Body of pancreas (tissue), 4 donors: Measurements from ENCODE around the gene CFAP43. TPM values are rescaled to one million over a fixed set of nuclear protein-coding genes. Genes with fewer than 3 reads are reported as not detected.

Experiments
- ATAC-seq: fragments of 150-250 bp; one replicate; pipeline ENCODE4 v1.9.1; 2016
- DNase-seq, 4 donors: peaks; one replicate each; pipeline ENCODE4 v3.0.0-alpha.2; 2019
- H3K27ac ChIP-seq, 4 donors: fragments of 200-600 bp; sonication (generic); 1 replicate in 3 of 4; 2 replicates in 1 of 4; pipeline versions ENCODE4 v1.5.1 to v1.6.1; 2016 to 2019; ENCODE audit warnings: mild to moderate bottlenecking in 1 of 4, mixed read lengths in 1 of 4, moderate library complexity in 1 of 4
- H3K27me3 ChIP-seq, 2 donors: fragments of 200-600 bp; sonication (generic); one replicate each; pipeline ENCODE4 v1.6.0; 2016; ENCODE audit warnings: mild to moderate bottlenecking in 1 of 2
- H3K36me3 ChIP-seq, 2 donors: fragments of 200-600 bp; sonication (generic); replicated peaks in 1 of 2; 2 replicates each; pipeline ENCODE4 v1.5.1; 2016; ENCODE audit warnings: low read depth in 2 of 2; ENCODE audit not compliant: insufficient read depth in 1 of 2
- H3K4me1 ChIP-seq: fragments of 200-600 bp; sonication (generic); one replicate; pipeline ENCODE4 v1.6.0; 2016
- H3K4me3 ChIP-seq, 2 donors: fragments of 200-600 bp; sonication (generic); 1 replicate in 1 of 2; 2 replicates in 1 of 2; pipeline ENCODE4 v1.5.1; 2016 to 2019
- H3K9me3 ChIP-seq, 3 donors: fragments of 200-600 bp; sonication (generic); 1 replicate in 2 of 3; 2 replicates in 1 of 3; pipeline ENCODE4 v1.5.1; 2016
- CTCF ChIP-seq, 7 experiments: fragments of 450-650 bp in 4 of 7; fragments of 200-600 bp in 3 of 7; sonication (generic) in 3 of 7; IDR thresholded peaks; one replicate each; pipeline ENCODE4 v1.5.1; 2016 to 2019; ENCODE audit warnings: antibody characterized with exemption in 7 of 7
- POLR2A ChIP-seq, 3 donors: fragments of 450-650 bp; IDR thresholded peaks; one replicate each; pipeline ENCODE4 v1.6.1; 2016; ENCODE audit warnings: antibody characterized with exemption in 3 of 3, mild to moderate bottlenecking in 2 of 3
- WGBS, 2 donors: methylation state at CpG; one replicate each; pipeline ENCODE4 v1.1.5; 2017; 5-methylcytosine and 5-hydroxymethylcytosine counted together
- intact Hi-C: fragments of 100-400 bp; cut with DNase I; formaldehyde crosslinking; loops from one replicate; pipeline ENCODE4 v1.15.1; 2023
- total RNA-seq, 2 donors: library from RNA; depleted of rRNA; stranded (reverse); fragments of >200 nt; gene quantifications; one replicate each; pipeline ENCODE4 v1.1.0, GENCODE V29; 2016

Gene CFAP43
- total RNA-seq, 2 donors from 2014 or later, result 2.3 to 4.0 TPM

GRCh38 chr10:104264783-104265182 is 32.6 kb upstream of the CFAP43 start:
- H3K27me3 ChIP-seq, result no peaks in the 10 kb centered on the region
- H3K9me3 ChIP-seq, result no peaks in the 10 kb centered on the region
- no peak overlapping the region for H3K4me3 ChIP-seq
- TF ChIP-seq POLR2A (IDR thresholded peaks at IDR 0.05), result no peak
- TF ChIP-seq CTCF (IDR thresholded peaks at IDR 0.05), result no peak
- peaks cover 0 to 13% of the 10 kb centered on the region in 2 donors for H3K36me3 ChIP-seq
- 71 to 75% methylated on average over 5 of the region's 5 CpGs for WGBS, 2 donors
- H3K27ac ChIP-seq, result no peak overlapping the region
- DNase-seq, result no peak
- no peak for ATAC-seq
- peaks cover 26% of the 10 kb centered on the region for H3K4me1 ChIP-seq
- intact Hi-C loops, result no loop called here

GRCh38 chr10:104262055-104262454 is 29.9 kb upstream of the CFAP43 start:
- Histone ChIP-seq H3K27ac (no peak overlapping the region), H3K4me1 (peaks cover 38% of the 10 kb centered on the region)

GRCh38 chr10:104260775-104261115 is 28.6 kb upstream of the CFAP43 start:
- Histone ChIP-seq H3K36me3 (peaks cover 0 to 8% of the 10 kb centered on the region in 2 donors), H3K27me3 (no peaks in the 10 kb centered on the region), H3K4me3 (no peak overlapping the region), H3K27ac (peak overlapping the region in 3 of 4 donors; percentile 2 to 42 (median 5)), H3K9me3 (no peaks in the 10 kb centered on the region), H3K4me1 (peaks cover 51% of the 10 kb centered on the region)
- TF ChIP-seq POLR2A (IDR thresholded peaks at IDR 0.05) (no peak), CTCF (IDR thresholded peaks at IDR 0.05) (no peak)
- DNase-seq, result no peak
- ATAC-seq, result no peak
- intact Hi-C loops, result no loop called here
- WGBS, 2 donors, result 47 to 50% methylated on average over 3 of the region's 3 CpGs

More at GRCh38 chr10:104262055-104262454, 29.9 kb upstream of the CFAP43 start:
- intact Hi-C loops, result no loop called here
- H3K9me3 ChIP-seq, result no peaks in the 10 kb centered on the region
- peaks cover 0 to 14% of the 10 kb centered on the region in 2 donors for H3K36me3 ChIP-seq
- 72 to 75% methylated on average over 5 of the region's 5 CpGs for WGBS, 2 donors
- TF ChIP-seq POLR2A (IDR thresholded peaks at IDR 0.05) (no peak), CTCF (IDR thresholded peaks at IDR 0.05) (no peak)
- H3K4me3 ChIP-seq, result no peak overlapping the region
- DNase-seq, result no peak
- no peaks in the 10 kb centered on the region for H3K27me3 ChIP-seq
- ATAC-seq, result no peak

GRCh38 chr10:104259999-104260774 is 28.0 kb upstream of the CFAP43 start:
- 66 to 71% methylated on average over 6 of the region's 6 CpGs for WGBS, 2 donors
- intact Hi-C loops, result no loop called here
- Histone ChIP-seq H3K4me1 (peaks cover 52% of the 10 kb centered on the region), H3K4me3 (no peak overlapping the region), H3K36me3 (peaks cover 0 to 5% of the 10 kb centered on the region in 2 donors), H3K9me3 (no peaks in the 10 kb centered on the region), H3K27ac (peak overlapping the region in 2 of 4 donors; percentile 34 to 42), H3K27me3 (no peaks in the 10 kb centered on the region)
- DNase-seq (no peak), ATAC-seq (no peak)
- TF ChIP-seq CTCF (IDR thresholded peaks at IDR 0.05) (no peak), POLR2A (IDR thresholded peaks at IDR 0.05) (no peak)

- TF ChIP-seq POLR2A (IDR thresholded peaks at IDR 0.05) (no peak), CTCF (IDR thresholded peaks at IDR 0.05) (no peak)
- Histone ChIP-seq H3K27ac (peak overlapping the region in 2 of 4 donors; percentile 34 to 42), H3K9me3 (no peaks in the 10 kb centered on the region), H3K4me3 (no peak overlapping the region), H3K4me1 (peaks cover 52% of the 10 kb centered on the region), H3K36me3 (peaks cover 0 to 5% of the 10 kb centered on the region in 2 donors), H3K27me3 (no peaks in the 10 kb centered on the region)
- no peak for DNase-seq
- WGBS, 2 donors, result 50 to 59% methylated on average over 3 of the region's 3 CpGs
- no peak for ATAC-seq
- intact Hi-C loops, result no loop called here
These were observed 27.3 kb upstream of the CFAP43 start for GRCh38 chr10:104259456-104259855.
